Measurements from ENCODE around the gene RAB11FIP3. TPM values are rescaled to one million over a fixed set of nuclear protein-coding genes. Genes with fewer than 3 reads are reported as not detected.

RAB11FIP3 gene
- total RNA-seq, 4 donors from 2014 or later, result 27.0 to 50.1 (median 34.8) TPM

DNA sequence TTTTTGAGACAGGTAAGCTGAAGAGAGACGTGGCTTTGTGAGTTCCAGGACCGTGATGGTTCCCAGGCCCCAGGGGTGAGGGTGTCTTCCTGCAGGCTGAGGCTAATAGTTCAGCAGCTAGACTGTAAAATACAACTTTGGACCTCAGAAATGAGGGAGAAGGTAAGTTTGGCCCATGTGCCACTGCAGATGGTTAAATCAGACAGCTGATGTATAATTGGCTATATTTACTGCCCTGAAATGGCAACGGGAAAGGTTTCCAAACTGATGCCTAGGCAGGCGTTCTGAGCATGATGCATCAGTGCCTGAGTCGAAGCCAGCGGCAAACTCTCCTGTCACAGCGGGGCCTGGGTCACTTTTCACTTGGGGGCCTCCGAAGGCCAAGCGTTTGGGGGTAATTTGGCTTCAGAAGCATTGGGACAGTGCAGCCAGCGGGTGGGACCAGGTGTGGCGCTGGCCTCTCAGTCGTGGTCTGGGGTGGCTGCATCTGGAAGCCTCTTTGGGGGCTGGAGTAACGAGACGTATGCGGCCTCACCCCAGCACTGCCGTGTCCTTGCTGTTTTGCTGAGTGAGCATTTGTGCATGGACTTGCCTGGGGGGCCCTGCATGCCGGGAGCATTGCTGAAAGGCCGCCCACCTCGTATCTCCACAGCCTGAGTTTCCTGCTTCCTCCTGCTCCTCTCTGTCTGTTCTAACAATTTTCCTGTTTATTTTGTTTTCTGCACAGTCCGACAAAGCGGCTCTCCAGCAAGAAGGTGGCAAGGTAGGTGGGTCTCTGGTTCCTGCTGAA, 70.8 kb downstream of the RAB11FIP3 start:
- no peak overlapping the region for H3K27ac ChIP-seq
- in situ Hi-C loops (cut with MboI; ENCODE audit: low sequenced_read_pairs in 4 of 4), result no loop called here
- H3K27me3 ChIP-seq, result no peaks in the 10 kb centered on the region
- no peaks in the 10 kb centered on the region for H3K4me1 ChIP-seq
- ATAC-seq, result no peak
- DNase-seq, result no peak
- intact Hi-C loops (cut with DNase I; ENCODE audit: low total_unique reads), result no loop called here
- H3K4me3 ChIP-seq, result no peak overlapping the region
- H3K9me3 ChIP-seq, result no peaks in the 10 kb centered on the region
- TF ChIP-seq POLR2A (IDR thresholded peaks at IDR 0.05), result no peak
- TF ChIP-seq, protein P1, sequence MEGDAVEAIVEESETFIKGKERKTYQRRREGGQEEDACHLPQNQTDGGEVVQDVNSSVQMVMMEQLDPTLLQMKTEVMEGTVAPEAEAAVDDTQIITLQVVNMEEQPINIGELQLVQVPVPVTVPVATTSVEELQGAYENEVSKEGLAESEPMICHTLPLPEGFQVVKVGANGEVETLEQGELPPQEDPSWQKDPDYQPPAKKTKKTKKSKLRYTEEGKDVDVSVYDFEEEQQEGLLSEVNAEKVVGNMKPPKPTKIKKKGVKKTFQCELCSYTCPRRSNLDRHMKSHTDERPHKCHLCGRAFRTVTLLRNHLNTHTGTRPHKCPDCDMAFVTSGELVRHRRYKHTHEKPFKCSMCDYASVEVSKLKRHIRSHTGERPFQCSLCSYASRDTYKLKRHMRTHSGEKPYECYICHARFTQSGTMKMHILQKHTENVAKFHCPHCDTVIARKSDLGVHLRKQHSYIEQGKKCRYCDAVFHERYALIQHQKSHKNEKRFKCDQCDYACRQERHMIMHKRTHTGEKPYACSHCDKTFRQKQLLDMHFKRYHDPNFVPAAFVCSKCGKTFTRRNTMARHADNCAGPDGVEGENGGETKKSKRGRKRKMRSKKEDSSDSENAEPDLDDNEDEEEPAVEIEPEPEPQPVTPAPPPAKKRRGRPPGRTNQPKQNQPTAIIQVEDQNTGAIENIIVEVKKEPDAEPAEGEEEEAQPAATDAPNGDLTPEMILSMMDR (IDR thresholded peaks at IDR 0.05 in 4 of 5, conservative IDR thresholded peaks at IDR 0.05 in 1 of 5), result no peak
- peaks cover 0 to 38% of the 10 kb centered on the region in 2 donors for H3K36me3 ChIP-seq

DNA sequence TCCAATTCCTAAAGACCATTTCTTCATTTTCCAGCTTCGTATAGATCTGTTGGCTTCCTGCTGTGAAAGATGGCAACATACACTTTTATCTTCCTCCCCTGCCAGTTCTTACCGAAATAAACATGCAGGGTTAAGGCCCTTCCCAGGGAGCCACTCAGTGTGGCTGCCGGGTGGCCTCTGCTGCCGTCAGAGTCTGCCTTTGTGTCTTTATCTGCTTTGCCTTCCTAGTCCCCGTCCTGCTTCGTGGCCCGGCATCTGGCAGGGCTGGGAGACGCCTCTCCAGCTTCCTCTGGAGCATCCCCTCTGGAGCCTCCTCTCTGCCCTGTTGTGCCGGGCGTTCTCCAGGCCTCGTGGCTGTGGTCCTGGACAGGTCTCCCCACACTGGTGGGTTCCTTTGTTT, 71.8 kb downstream of the RAB11FIP3 start:
- DNase-seq, result no peak
- H3K4me1 ChIP-seq, result no peaks in the 10 kb centered on the region
- H3K4me3 ChIP-seq, result no peak overlapping the region
- ATAC-seq, result no peak
- no peak for TF ChIP-seq POLR2A (IDR thresholded peaks at IDR 0.05)
- TF ChIP-seq, protein P1 (IDR thresholded peaks at IDR 0.05 in 4 of 5, conservative IDR thresholded peaks at IDR 0.05 in 1 of 5), result no peak
- intact Hi-C loops (cut with DNase I; ENCODE audit: low total_unique reads) (no loop called here), in situ Hi-C loops (cut with MboI; ENCODE audit: low sequenced_read_pairs in 4 of 4) (no loop called here)
- no peaks in the 10 kb centered on the region for H3K9me3 ChIP-seq
- no peak overlapping the region for H3K27ac ChIP-seq
- no peaks in the 10 kb centered on the region for H3K27me3 ChIP-seq
- peaks cover 0 to 30% of the 10 kb centered on the region in 2 donors for H3K36me3 ChIP-seq

DNA sequence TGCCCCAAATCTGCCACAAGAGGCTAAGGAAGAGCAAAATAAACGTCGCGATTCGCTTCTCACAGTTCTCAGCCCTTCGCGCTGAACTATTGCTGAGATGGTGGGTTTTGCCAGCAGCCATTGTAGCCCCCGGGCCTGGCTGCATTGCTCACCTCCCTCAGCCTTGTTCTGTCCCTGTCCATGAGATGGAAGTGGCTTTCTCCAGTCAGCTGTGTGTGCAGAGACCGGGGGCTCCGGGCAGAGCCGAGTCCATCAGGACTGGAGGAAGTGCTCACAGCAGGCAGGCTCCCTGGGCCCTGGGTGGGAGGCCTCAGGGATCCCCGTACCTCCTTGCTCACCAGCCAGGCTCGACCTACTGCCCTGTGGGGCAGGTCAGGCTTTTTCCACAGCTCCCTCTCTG, 74.5 kb downstream of the RAB11FIP3 start:
- Histone ChIP-seq H3K4me3 (no peak overlapping the region), H3K27ac (no peak overlapping the region), H3K9me3 (no peaks in the 10 kb centered on the region), H3K27me3 (no peaks in the 10 kb centered on the region), H3K4me1 (no peaks in the 10 kb centered on the region), H3K36me3 (peaks cover 0 to 24% of the 10 kb centered on the region in 2 donors)
- in situ Hi-C loops (cut with MboI; ENCODE audit: low sequenced_read_pairs in 4 of 4), result no loop called here
- no peak for TF ChIP-seq POLR2A (IDR thresholded peaks at IDR 0.05)
- TF ChIP-seq, protein P1 (IDR thresholded peaks at IDR 0.05 in 4 of 5, conservative IDR thresholded peaks at IDR 0.05 in 1 of 5), result no peak
- no peak for ATAC-seq
- DNase-seq, result no peak
- intact Hi-C loops (cut with DNase I; ENCODE audit: low total_unique reads), result no loop called here

DNA sequence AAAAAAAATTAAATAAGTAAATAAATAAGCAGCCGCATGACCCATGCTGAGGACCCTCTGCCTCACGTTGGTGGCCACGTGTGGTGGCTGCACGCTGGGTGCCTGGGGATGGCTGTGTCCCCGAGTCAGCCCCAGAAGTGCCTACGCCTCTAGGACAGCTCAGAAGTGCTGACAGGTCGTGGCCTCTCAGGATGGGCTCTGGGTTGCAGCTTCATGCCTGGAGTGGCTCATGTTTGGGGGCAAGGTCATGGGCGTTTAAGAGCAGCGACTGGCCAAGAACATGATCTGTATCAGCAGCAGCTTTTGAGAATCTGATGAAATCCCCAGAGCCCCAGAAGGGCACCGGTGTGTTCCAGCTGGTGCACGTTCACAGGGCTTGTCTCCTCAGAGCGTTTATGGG, 75.3 kb downstream of the RAB11FIP3 start:
- no peak for DNase-seq
- in situ Hi-C loops (cut with MboI; ENCODE audit: low sequenced_read_pairs in 4 of 4), result no loop called here

More for the DNA sequence above, 75.3 kb downstream of the RAB11FIP3 start:
- Histone ChIP-seq H3K9me3 (no peaks in the 10 kb centered on the region), H3K27me3 (no peaks in the 10 kb centered on the region), H3K36me3 (peaks cover 0 to 31% of the 10 kb centered on the region in 2 donors), H3K27ac (no peak overlapping the region), H3K4me3 (no peak overlapping the region), H3K4me1 (no peaks in the 10 kb centered on the region)
- no peak for ATAC-seq
- no peak for TF ChIP-seq POLR2A (IDR thresholded peaks at IDR 0.05)
- TF ChIP-seq, protein P1 (IDR thresholded peaks at IDR 0.05 in 4 of 5, conservative IDR thresholded peaks at IDR 0.05 in 1 of 5), result no peak
- intact Hi-C loops (cut with DNase I; ENCODE audit: low total_unique reads), result no loop called here

Measured in gastrocnemius medialis (tissue), 4 donors.